Transverse colon (tissue), 4 donors: ENCODE results near the gene LILRB2. TPM values are rescaled to one million over a fixed set of nuclear protein-coding genes. Genes with fewer than 3 reads are reported as not detected.
A peak's percentile ranks its signal among the peaks of the same experiment; 100 is the strongest.
"Not testable (repeated sequence)": the region's sequence is repeated elsewhere in the genome, so short reads cannot be mapped to it uniquely, and the experiment has no call there.

ENCODE experiments used
- DNase-seq: peaks from one replicate; pipeline ENCODE4 v3.0.0-alpha.2; 2019
- H3K27ac ChIP-seq, 4 donors: fragments of 200-600 bp; sonication (generic); 2 replicates each; pipeline ENCODE4 v1.5.1; 2016 to 2018; ENCODE audit warnings: inconsistent platforms in 4 of 4
- H3K27me3 ChIP-seq: fragments of 200-600 bp; sonication (generic); 2 replicates; pipeline ENCODE4 v1.5.1; 2017; ENCODE audit warnings: inconsistent platforms
- H3K36me3 ChIP-seq, 4 donors: fragments of 200-600 bp; sonication (generic); 2 replicates each; pipeline ENCODE4 v1.5.1; 2017 to 2019; ENCODE audit warnings: inconsistent platforms in 4 of 4
- H3K4me1 ChIP-seq, 4 donors: fragments of 200-600 bp; sonication (generic); 2 replicates each; pipeline ENCODE4 v1.5.1; 2017 to 2020; ENCODE audit warnings: inconsistent platforms in 4 of 4
- H3K4me3 ChIP-seq, 4 donors: fragments of 200-600 bp; sonication (generic); 1 replicate in 1 of 4; 2 replicates in 3 of 4; pipeline versions ENCODE4 v1.5.1 to v1.6.1; 2017 to 2019; ENCODE audit warnings: inconsistent platforms in 4 of 4
- H3K9me3 ChIP-seq, 2 donors: fragments of 200-600 bp; sonication (generic); 2 replicates each; pipeline ENCODE4 v1.5.1; 2017 to 2019; ENCODE audit warnings: inconsistent platforms in 2 of 2
- EP300 ChIP-seq: sonication (generic); formaldehyde crosslinking; IDR thresholded peaks from one replicate; pipeline ENCODE4 v1.6.1; 2017; ENCODE audit warnings: antibody characterized with exemption, low read depth
- POLR2A ChIP-seq: fragments of 450-650 bp; IDR thresholded peaks from one replicate; pipeline ENCODE4 v1.6.1; 2016; ENCODE audit warnings: antibody characterized with exemption, mild to moderate bottlenecking, moderate library complexity
- POLR2AphosphoS5 ChIP-seq, 3 donors: sonication (generic); formaldehyde crosslinking; IDR thresholded peaks; one replicate each; pipeline ENCODE4 v1.6.1; 2016; ENCODE audit warnings: antibody characterized with exemption in 3 of 3
- WGBS, 2 donors: methylation state at CpG; one replicate each; pipeline ENCODE4 v1.1.5; 2018; ENCODE audit warnings: low coverage in 1 of 2; 5-methylcytosine and 5-hydroxymethylcytosine counted together
- in situ Hi-C, 4 donors: fragments of 200-750 bp; cut with MboI; loops; one replicate each; pipeline versions ENCODE4 v1.15.0 to v1.15.1; 2017; ENCODE audit warnings: low sequenced_read_pairs in 3 of 4, low pct_ligation_motif_present in 1 of 4, low pct_unique_long_range_greater_than_20kb in 1 of 4
- intact Hi-C: fragments of 100-400 bp; cut with DNase I; formaldehyde crosslinking; loops from one replicate; pipeline ENCODE4 v1.15.1; 2023; ENCODE audit warnings: low total_unique reads
- total RNA-seq, 4 donors: library from RNA; depleted of rRNA; stranded (reverse); fragments of >200 nt; gene quantifications; one replicate each; pipeline ENCODE4 v1.1.0, GENCODE V29; 2016
- TF ChIP-seq, protein P1 (sequence below), 5 experiments: fragments of 200-600 bp in 3 of 5; fragments of 450-650 bp in 2 of 5; sonication (generic) in 3 of 5; IDR thresholded peaks; 1 replicate in 2 of 5; 2 replicates in 3 of 5; pipeline ENCODE4 v1.5.1; 2016 to 2017; ENCODE audit warnings: antibody characterized with exemption in 5 of 5, inconsistent platforms in 3 of 5, mild to moderate bottlenecking in 2 of 5, moderate library complexity in 1 of 5

LILRB2 gene
- total RNA-seq, 4 donors from 2014 or later: 1.6 to 3.4 (median 2.1) TPM

DNA sequence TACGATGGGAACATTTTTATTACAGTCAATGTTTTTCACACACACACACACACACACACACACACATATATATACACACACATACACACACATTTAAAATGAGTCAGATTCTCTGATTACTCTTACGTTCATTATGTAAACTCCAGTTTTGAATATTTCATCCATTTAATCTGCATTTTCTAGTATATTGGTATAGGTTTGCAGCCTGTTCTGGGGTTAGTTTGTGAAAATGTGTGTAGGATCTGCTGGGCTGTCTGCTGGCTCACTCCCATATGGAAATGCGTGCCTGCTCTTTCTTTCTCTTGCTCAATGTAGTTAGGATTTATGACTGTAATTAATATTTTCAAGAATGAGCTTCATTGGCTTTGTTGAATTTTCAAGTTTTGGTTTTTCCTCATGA is 7.1 kb downstream of the LILRB2 start:
- Histone ChIP-seq H3K27me3 (peaks cover 5% of the 10 kb centered on the region), H3K9me3 (no peaks in the 10 kb centered on the region), H3K27ac (no peak overlapping the region), H3K4me3 (no peak overlapping the region), H3K36me3 (no peaks in the 10 kb centered on the region), H3K4me1 (no peaks in the 10 kb centered on the region)
- in situ Hi-C loops (no loop called here), intact Hi-C loops (no loop called here)
- DNase-seq: no peak
- no peak for TF ChIP-seq POLR2AphosphoS5 (IDR thresholded peaks at IDR 0.05)
- TF ChIP-seq EP300: no peak
- TF ChIP-seq, protein P1, sequence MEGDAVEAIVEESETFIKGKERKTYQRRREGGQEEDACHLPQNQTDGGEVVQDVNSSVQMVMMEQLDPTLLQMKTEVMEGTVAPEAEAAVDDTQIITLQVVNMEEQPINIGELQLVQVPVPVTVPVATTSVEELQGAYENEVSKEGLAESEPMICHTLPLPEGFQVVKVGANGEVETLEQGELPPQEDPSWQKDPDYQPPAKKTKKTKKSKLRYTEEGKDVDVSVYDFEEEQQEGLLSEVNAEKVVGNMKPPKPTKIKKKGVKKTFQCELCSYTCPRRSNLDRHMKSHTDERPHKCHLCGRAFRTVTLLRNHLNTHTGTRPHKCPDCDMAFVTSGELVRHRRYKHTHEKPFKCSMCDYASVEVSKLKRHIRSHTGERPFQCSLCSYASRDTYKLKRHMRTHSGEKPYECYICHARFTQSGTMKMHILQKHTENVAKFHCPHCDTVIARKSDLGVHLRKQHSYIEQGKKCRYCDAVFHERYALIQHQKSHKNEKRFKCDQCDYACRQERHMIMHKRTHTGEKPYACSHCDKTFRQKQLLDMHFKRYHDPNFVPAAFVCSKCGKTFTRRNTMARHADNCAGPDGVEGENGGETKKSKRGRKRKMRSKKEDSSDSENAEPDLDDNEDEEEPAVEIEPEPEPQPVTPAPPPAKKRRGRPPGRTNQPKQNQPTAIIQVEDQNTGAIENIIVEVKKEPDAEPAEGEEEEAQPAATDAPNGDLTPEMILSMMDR (IDR thresholded peaks at IDR 0.05): no peak
- no peak for TF ChIP-seq POLR2A
- 25 to 32% methylated on average over 3 of the region's 3 CpGs for WGBS, 2 donors

DNA sequence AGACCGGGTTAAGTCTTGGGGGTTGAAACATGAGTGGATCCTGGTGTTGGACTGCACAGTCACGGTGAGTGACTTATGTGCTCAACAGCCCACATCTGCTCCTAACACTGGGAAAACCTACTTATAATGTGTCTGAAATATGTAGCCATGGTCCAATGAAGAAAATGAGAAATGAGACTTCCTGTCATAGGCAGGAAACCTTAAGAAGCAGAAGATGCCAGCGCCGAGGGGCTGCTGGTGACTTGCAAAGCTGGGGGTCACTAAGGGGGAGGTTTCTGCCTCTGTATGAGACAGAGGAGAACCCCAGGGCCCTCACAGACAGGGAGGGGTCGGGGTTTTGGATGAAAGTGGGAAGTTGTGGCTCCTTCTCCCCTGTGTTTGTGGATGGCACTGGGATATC is 8.7 kb downstream of the LILRB2 start:
- intact Hi-C loops, DNase-seq, H3K9me3 ChIP-seq, H3K36me3 ChIP-seq, H3K27ac ChIP-seq, H3K27me3 ChIP-seq, H3K4me3 ChIP-seq, in situ Hi-C loops, H3K4me1 ChIP-seq: not testable (repeated sequence)
- 47% methylated on average over 5 of the region's 5 CpGs; no CpG with 5 or more reads in 1 of the 2 donors for WGBS, 2 donors

DNA sequence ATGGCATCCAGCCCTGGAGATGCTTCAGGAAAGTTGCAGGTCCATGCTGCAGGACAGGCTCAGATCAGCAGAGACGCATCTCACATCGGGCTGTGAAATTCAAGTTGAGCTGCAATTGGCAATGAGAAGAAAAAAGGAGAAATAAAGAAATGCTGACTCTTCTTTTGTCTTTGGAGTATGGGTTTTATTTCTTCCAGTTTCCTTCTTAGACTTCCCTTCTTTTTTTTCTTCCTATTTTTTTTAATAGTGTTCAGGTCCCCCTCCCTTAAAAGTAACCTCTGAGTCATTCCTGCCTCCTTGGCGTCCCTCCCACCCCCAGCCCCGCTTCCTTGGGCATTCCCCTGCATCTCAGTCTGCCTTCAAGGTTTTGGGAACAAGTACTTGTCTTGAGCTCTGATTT is 9.3 kb downstream of the LILRB2 start:
- in situ Hi-C loops, H3K27me3 ChIP-seq, H3K4me1 ChIP-seq, H3K36me3 ChIP-seq, H3K27ac ChIP-seq, intact Hi-C loops, H3K9me3 ChIP-seq, H3K4me3 ChIP-seq, DNase-seq: not testable (repeated sequence)
- WGBS, 2 donors: 47 to 58% methylated on average over 4 of the region's 4 CpGs

DNA sequence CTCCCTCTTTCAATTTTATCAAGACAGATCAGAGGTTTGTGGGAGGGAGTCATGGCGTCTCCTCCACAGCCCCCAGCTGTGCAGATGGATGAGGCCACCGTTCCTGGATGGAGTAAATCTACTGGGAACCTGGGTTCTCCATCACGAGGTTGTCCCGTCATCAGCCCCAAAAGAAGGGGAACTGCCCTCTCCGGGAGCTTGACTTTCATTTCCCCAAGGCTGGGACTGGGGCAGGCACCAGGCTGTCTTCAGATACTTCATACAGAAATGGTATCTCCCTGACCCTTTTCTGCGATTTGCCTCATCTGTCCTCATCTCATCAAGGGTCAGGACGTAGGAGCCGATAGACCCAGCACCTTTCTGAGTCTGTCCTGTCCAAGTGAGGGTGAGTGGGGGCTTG is 9.8 kb downstream of the LILRB2 start:
- H3K27me3 ChIP-seq: peaks cover 5% of the 10 kb centered on the region
- no peaks in the 10 kb centered on the region for H3K9me3 ChIP-seq
- 68% methylated on average over 8 of the region's 8 CpGs; no CpG with 5 or more reads in 1 of the 2 donors for WGBS, 2 donors
- no peak overlapping the region for H3K4me3 ChIP-seq
- no peaks in the 10 kb centered on the region for H3K4me1 ChIP-seq
- no peak overlapping the region for H3K27ac ChIP-seq
- TF ChIP-seq POLR2AphosphoS5 (IDR thresholded peaks at IDR 0.05): no peak
- TF ChIP-seq POLR2A: no peak
- TF ChIP-seq EP300: no peak
- TF ChIP-seq, protein P1 (IDR thresholded peaks at IDR 0.05): no peak
- intact Hi-C loops: no loop called here
- DNase-seq: peak; percentile 27
- in situ Hi-C loops: no loop called here
- H3K36me3 ChIP-seq: no peaks in the 10 kb centered on the region

DNA sequence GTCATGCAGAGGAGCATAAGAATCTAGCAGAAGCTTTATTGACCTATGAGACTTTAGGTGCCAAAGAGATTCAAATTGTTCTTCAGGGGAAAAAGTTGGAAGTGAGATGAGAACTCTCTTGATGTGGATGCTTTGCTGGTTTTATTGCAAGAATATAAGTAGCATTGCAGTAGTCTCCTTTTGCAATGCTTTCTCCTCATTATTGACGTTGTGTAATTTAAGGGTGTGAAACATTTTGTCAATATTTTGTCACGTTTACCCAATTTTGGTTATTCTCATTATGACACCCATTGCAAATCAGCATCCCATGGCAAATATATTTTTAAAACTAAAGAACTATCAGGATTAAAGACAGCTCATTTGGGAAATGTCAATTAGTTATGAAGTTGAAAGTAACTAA is 12.0 kb downstream of the LILRB2 start:
- intact Hi-C loops (no loop called here), in situ Hi-C loops (no loop called here)
- Histone ChIP-seq H3K27ac (no peak overlapping the region), H3K4me1 (no peaks in the 10 kb centered on the region), H3K36me3 (no peaks in the 10 kb centered on the region), H3K9me3 (no peaks in the 10 kb centered on the region), H3K4me3 (no peak overlapping the region), H3K27me3 (peaks cover 5% of the 10 kb centered on the region)
- 41 to 71% methylated on average over 2 of the region's 2 CpGs for WGBS, 2 donors
- TF ChIP-seq, protein P1 (IDR thresholded peaks at IDR 0.05): no peak
- TF ChIP-seq EP300: no peak
- no peak for TF ChIP-seq POLR2A
- TF ChIP-seq POLR2AphosphoS5 (IDR thresholded peaks at IDR 0.05): no peak
- DNase-seq: no peak
